ENCODE measurements around the gene RNF40.
A peak's percentile ranks its signal among the peaks of the same experiment; 100 is the strongest.

RNF40 gene

GRCh38 chr16:30793508-30794069 lies 31.5 kb downstream of the RNF40 start:
- ChIA-PET CTCF (interaction anchor here (0.9 to 3.3 kb wide), 6 partner anchors 9 to 148 kb away, joined by 3 to 14 read pairs (median 4); no protein-coding TSS in a partner anchor), POLR2A (no interaction called here)
- DNase-seq (ENCODE audit: low read depth, low spot score) = no peak
- H3K4me3 ChIP-seq (ENCODE audit: low read depth, low read length) = no peak overlapping the region
- TF ChIP-seq, protein P1, sequence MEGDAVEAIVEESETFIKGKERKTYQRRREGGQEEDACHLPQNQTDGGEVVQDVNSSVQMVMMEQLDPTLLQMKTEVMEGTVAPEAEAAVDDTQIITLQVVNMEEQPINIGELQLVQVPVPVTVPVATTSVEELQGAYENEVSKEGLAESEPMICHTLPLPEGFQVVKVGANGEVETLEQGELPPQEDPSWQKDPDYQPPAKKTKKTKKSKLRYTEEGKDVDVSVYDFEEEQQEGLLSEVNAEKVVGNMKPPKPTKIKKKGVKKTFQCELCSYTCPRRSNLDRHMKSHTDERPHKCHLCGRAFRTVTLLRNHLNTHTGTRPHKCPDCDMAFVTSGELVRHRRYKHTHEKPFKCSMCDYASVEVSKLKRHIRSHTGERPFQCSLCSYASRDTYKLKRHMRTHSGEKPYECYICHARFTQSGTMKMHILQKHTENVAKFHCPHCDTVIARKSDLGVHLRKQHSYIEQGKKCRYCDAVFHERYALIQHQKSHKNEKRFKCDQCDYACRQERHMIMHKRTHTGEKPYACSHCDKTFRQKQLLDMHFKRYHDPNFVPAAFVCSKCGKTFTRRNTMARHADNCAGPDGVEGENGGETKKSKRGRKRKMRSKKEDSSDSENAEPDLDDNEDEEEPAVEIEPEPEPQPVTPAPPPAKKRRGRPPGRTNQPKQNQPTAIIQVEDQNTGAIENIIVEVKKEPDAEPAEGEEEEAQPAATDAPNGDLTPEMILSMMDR (IDR thresholded peaks at IDR 0.05; ENCODE audit: insufficient read depth, low read length, missing control alignments) = no peak

DNA sequence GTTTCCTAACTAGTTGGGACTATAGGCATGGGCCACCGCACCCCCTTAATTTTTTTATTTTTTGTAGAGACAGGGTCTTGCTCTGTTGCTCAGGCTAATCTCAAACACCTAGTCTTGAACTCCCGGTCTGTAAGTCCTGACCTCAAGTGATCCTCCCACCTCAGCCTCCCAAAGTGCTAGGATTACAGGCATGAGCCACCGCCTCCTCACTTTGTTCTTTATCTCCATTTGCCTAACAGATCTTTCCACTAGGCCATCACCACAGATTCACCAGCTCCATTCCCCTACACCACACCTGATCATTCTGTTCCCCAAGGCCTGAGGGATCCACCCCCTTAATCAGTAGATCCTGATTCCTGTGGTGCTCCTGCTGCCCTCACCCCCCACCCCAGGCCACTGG lies 32.5 kb downstream of the RNF40 start:
- no peak for DNase-seq (ENCODE audit: low read depth, low spot score)
- ChIA-PET POLR2A (no interaction called here), CTCF (interaction anchor here (0.9 to 2.6 kb wide), 2 partner anchors 14 to 19 kb away, joined by 3 to 13 read pairs; no protein-coding TSS in a partner anchor)
- TF ChIP-seq, protein P1 (IDR thresholded peaks at IDR 0.05; ENCODE audit: insufficient read depth, low read length, missing control alignments) = no peak
- no peak overlapping the region for H3K4me3 ChIP-seq (ENCODE audit: low read depth, low read length)

GRCh38 chr16:30797670-30798309 lies 35.7 kb downstream of the RNF40 start:
- POLR2A ChIA-PET = interaction anchor here (0.6 kb wide), 1 partner anchor 645 kb away, joined by 4 read pairs; the partner anchor contains the start of gene ZNF843
- DNase-seq (ENCODE audit: low read depth, low spot score) = no peak
- TF ChIP-seq, protein P1 (IDR thresholded peaks at IDR 0.05; ENCODE audit: insufficient read depth, low read length, missing control alignments) = no peak
- no peak overlapping the region for H3K4me3 ChIP-seq (ENCODE audit: low read depth, low read length)
- CTCF ChIA-PET = interaction anchor here (1.2 kb wide), 1 partner anchor 16 kb away, joined by 3 read pairs; no protein-coding TSS in a partner anchor

DNA sequence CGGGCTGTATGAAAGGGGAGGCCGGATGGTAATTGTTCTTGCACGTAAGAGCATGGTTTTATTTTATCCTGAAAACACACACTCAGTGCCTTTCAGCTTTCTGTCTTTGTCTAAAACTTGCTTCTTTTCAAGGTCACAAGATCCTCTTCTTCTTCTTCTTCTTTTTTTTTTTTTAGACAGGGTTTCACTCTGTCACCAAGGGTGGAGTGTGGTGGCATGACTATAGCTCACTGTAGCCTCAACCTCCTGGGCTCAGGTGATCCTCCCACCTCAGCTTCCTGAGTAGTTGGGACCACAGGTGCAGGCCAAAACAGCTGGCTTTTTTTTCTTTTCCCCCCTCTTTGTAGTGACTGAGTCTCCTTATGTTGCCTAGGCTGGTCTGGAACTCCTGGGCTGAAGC lies 40.8 kb downstream of the RNF40 start:
- CTCF ChIA-PET = interaction anchor here (1.3 to 1.7 kb wide), 3 partner anchors 10 to 29 kb away, joined by 3 to 14 read pairs (median 5); no protein-coding TSS in a partner anchor
- H3K4me3 ChIP-seq (ENCODE audit: low read depth, low read length) = no peak overlapping the region
- DNase-seq (ENCODE audit: low read depth, low spot score) = no peak
- POLR2A ChIA-PET = no interaction called here
- TF ChIP-seq, protein P1 (IDR thresholded peaks at IDR 0.05; ENCODE audit: insufficient read depth, low read length, missing control alignments) = no peak

DNA sequence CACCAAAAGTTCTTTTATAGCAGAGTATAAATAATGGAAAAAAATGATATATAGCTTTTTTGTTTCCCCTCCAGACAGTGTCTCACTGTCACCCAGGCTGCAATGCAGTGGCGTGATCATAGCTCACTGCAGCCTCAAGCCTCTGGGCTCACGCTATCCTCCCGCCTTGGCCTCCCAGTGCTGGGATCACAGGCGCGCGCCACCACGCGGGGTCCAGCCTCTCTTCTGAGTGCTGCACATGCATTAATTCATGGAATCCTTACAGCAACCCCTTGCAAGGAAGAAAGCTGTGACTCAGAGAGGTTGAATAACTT lies 42.9 kb downstream of the RNF40 start:
- CTCF ChIA-PET = interaction anchor here (0.9 to 3.4 kb wide), 11 partner anchors 9 to 137 kb away, joined by 3 to 44 read pairs (median 5); partner anchors contain the start of gene RNF40
- POLR2A ChIA-PET = interaction anchor here (0.6 to 3.2 kb wide), 13 partner anchors 9 to 146 kb away, joined by 3 to 47 read pairs (median 7); partner anchors contain the start of genes CTF1 and ZNF629
- peak overlapping the region; percentile 77 for H3K4me3 ChIP-seq (ENCODE audit: low read depth, low read length)

More for the DNA sequence above, 42.9 kb downstream of the RNF40 start:
- TF ChIP-seq, protein P1 (IDR thresholded peaks at IDR 0.05; ENCODE audit: insufficient read depth, low read length, missing control alignments) = no peak
- DNase-seq (ENCODE audit: low read depth, low spot score) = no peak
